Activated gamma-delta T cell (primary cell): ENCODE measurements around the gene ATAD5.
"Not testable (repeated sequence)": the region's sequence is repeated elsewhere in the genome, so short reads cannot be mapped to it uniquely, and the experiment has no call there.

Experiments used
- DNase-seq: peaks from one replicate; lab custom pipeline; 2025; lab: John Stamatoyannopoulos, UW

Gene ATAD5

GRCh38 chr17:30822919-30823318 is 8.8 kb upstream of the ATAD5 start:
- not testable (repeated sequence) for DNase-seq

DNA sequence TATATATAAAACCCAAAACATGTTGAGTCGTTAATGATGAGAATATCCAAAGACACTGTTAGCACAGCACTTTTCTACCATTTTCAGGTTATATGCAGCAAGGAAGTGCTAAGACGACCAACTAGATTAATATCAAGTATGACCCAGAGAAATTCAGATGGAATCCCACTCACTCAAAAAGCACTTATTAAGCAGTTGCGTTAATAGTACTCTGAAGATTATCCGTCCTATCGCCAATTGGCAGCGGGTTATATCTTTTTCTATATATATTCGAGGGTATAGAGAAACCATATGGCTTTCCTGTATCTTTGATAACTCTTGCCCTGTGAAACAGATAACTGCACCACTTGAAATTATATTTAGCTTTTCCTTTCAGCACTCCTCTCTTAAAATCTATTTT is 8.3 kb upstream of the ATAD5 start:
- DNase-seq: no peak

DNA sequence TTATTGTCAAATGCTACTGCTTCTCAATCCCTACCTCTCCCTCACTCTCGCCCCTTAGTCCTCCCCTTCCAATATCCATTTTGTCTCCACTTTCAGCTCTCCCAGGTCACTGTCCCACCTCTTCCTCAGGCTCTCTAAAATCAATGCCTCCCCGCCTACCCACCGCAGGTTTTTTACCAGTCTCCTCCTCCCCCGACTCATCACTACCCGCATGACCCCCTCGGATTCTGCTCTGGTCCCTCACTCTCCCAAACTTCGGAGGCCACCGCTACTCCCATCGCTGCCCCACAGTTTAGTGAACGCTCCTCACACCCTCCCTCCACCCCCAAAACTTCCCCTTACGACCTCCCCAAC is 7.8 kb upstream of the ATAD5 start:
- DNase-seq: no peak

DNA sequence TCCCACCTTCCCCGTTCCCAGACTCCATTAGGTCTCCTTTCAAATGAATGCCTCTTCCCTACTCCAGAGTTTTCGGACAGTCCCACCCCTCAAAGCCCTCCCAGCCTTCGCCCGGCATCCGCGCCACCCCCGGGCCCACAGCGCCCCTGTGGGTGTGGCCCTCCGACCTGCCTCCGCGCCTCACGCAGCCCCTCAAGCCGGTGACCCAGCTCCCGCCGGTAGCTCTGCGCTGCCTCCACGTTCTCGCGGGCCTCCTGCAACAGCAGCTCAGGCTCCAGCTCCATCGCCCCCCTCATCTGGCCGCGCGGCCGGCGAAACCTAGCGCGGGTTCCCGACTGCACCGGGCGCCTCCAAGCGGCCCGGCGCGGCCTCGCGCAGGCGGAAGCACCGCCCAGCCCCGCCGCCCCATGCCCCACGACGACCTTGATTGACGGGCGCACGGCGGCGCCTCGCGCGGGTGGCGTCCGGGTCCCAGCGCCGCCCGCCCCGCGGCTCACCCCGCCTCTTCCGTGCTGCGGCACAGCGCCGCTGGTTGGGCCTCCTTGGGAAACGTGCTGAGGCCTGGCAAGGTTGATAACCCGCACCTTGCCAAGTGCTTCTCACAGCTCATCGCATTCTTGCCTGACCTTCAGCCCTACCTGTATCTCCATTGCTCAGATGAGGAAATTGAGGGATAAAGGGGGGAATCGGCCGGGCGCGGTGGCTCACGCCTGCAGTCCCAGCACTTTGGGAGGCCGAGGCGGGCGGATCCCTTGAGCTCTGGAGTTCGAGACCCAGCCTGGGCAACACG is 7.2 kb upstream of the ATAD5 start, which contains the start of gene CRLF3:
Gene CRLF3, minus strand, starts transcription at position 337 of the 790 bp plus-strand sequence. Its CDS starts 41 bp downstream, at position 296.
- DNase-seq: peak; percentile 85

DNA sequence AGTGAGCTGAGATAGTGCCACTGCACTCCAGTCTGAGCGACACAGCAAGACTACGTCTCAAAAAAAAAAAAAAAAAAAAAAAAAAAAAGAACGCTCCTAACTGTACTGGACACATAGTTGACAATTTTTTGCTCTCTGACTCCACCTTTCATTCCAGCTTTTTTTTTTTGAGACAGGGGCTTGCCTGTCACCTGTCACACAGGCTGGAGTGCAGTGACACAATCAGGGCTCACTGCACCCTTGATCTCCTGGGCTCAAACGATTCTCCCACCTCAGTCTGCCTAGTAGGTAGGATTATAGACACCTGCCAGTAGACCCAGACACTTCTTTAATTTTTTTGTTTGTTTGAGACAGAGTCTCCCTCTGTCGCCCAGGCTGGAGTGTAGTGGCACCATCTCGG is 4.7 kb upstream of the ATAD5 start:
- no peak for DNase-seq

- DNase-seq: no peak
Observed at GRCh38 chr17:30829022-30829421, 2.7 kb upstream of the ATAD5 start.

DNA sequence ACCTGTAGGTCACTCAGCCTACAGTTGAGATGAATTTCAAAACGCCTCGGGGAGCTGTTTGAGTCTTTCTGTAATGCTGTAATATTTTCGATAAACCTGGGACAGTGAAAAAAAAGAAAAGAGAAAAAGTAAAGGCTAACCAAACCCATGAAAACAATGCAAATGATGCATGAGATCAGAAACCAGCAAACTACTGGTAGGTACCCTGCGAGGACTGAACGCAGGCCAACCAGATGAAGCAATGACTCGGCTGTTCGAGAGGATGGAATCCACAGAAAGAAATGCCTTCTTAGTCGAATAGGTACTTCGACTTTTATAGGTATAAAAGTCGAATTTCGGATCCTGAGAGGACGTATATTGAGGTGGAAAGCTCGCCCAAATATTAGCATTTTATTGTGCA is 509 bp upstream of the ATAD5 start:
- DNase-seq: no peak

DNA sequence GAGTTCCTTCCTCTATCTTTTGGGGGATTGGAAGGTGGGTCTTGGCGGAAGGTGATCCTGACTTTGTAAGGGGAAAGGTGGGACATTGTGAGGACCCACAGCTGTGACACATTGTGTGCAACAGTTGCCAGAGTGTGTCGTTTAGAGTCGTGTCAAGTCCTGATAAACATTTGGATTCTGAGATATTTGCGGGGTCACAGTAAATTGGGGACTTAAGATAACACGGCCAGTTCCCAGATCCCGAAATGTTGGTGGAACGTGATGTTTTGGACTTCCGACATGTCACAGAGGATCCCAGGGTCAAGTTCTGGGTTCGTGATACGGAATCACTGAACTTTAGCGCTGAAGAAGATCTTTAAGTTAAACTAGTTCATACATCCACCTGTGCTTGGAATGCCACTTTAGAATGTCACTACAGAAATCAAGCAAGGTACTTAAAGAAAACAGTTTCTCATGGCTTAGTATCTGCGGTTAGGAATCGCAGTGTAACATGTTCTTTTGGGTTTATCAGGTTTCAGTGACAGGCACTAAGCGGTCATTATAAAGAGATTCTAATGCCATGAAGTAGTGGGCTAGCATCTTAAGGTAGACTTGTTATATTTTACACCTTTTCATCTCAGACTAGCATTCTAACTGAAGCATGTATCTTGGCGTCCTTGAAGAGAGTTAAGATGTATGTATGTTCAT is 815 bp downstream of the ATAD5 start:
- DNase-seq: no peak

- no peak for DNase-seq
Observed at GRCh38 chr17:30838202-30838807, 6.5 kb downstream of the ATAD5 start.

DNA sequence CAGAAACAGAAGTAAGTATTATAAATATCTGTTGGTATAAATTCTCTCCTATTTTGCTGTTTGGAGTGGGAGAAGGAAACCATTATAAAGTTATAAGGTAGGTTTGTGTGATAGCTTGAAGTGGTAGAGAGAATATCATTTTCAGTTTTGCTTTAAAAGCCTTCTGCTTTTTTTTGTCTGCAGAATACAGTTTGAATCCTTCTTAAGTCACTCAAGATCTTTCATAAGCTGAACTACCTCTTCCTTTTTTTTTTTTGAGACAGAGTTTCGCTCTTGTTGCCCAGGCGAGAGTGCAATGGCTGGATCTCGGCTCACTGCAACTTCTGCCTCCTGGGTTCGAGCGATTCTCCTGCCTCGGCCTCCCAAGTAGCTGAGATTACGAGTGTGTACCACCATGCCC is 9.0 kb downstream of the ATAD5 start:
- DNase-seq: no peak

DNA sequence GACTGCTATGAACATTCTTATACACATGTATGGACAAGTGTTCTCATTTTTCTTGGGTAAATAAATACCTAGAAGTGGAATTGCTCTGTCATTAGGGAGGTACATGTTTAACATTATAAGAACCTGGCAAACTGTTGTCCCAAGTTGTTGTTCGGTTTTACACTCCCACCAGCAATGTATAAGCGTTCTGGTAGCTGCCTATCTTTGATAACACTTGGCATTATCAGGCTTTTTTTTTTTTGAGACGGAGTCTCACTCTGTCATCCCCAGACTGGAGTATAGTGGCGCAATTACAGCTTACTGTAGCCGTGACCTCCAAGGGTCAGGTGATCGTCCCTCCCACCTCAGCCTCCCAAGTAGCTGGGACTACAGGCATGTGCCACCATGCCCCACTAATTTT is 16.3 kb downstream of the ATAD5 start:
- no peak for DNase-seq

DNA sequence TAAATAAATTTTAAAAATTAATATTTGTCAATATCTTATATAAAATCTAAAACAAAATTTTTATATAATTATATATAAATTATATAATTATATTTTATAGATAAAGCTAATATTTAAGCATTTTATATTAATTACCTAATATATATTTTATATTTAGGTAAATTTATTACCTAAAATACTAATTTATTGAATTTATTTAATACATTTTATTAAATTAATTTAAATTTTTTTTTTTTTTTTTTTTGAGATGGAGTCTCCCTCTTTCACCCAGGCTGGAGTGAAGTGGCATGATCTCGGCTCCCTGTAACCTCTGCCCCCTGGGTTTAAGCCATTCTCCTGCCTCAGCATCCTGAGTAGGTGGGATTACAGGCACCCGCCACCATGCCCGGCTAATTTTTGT is 22.4 kb downstream of the ATAD5 start:
- no peak for DNase-seq

- no peak for DNase-seq
Observed at GRCh38 chr17:30858556-30859250, 26.9 kb downstream of the ATAD5 start.

GRCh38 chr17:30864636-30865035 is 32.9 kb downstream of the ATAD5 start:
- DNase-seq: no peak

DNA sequence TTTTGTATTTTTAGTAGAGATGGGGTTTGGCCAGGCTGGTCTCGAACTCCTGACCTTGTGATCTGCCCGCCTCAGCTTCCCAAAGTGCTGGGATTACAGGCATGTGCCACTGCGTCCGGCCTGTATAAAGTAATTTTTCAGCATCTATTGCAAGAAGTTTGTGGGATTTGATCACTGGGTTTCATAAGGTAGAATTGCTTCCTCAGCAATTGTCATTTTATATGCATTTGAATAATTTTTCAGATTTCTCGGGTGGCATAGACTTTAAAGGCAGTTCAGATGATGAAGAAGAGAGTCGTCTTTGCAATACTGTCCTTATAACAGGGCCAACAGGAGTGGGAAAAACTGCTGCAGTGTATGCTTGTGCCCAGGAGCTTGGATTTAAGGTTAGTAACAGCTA is 37.2 kb downstream of the ATAD5 start:
- DNase-seq: no peak

- no peak for DNase-seq
Observed at GRCh38 chr17:30886187-30886586, 54.4 kb downstream of the ATAD5 start.

DNA sequence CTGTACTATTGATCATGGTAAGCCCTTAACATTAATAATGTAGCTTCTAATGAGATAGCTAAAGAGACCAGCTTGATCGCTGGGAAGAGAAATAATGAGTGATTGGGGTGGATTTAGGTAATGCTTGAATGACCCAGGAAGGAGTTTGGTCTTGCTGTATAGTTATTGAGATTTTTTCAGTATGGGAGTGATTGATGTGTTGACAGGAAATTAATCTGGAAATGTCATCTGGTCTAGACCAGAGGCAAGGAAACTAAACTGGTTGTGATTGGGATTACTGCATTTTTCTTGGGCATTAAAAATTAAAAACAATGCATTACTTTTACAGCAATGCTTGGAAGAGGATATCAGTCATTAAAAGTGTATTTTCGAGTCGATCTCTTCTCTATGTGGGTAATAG is 62.5 kb downstream of the ATAD5 start:
- no peak for DNase-seq

- DNase-seq: no peak
Observed at GRCh38 chr17:30897311-30897710, 65.5 kb downstream of the ATAD5 start.

DNA sequence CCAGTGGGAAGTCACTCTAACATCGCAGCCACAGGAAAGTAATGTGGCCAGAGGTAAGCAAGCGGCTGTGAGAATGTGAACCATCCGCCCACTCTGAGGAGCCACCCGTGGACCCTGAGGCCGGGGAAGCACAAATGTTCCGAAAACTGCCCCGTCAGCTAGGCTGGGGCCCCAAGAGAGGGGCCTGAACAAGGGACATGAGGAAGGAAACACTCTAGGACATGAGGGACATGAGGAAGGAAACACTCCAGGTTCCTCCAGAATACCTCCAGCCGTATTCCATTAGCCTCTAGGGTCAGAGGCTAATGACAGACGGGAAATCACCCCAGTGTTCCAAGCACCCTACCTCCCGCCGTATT is 74.0 kb downstream of the ATAD5 start:
- no peak for DNase-seq

DNA sequence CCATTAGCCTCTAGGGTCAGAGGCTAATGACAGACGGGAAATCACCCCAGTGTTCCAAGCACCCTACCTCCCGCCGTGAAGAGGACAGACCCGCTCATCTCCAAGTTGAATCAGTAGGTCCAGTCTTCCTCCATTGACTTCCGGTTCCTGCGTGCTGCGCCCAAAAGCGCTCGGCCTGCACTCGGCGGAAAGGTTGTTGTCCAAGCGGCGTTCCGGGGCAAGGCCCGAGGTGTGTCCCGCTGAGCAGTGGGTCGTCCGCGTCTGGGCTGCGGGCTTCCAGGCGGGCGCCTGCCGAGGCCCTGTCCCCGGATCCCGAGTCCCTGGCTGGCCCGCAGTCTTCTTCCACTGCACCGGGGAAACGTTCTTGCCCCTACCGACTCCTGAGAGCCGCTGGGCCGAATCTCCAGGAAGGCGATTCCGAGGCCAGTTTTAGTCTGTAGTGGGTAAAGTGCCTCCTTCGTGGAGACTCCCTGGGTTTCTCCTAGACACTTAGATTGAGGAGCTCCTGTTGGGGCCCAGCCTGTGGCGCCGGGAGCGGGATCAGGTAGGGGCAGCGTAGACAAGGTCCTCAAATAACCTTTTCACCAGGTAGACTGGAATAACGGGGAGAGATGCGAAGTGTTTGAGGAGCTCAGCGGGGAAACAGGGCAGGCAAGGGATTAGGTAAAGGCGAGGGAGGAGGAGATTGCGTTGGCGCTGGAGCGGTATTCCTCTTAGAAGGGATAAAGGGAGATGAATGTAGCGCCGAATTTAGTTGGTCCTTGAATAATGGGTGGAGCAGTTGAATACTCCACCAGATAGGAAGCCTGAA is 74.5 kb downstream of the ATAD5 start, which contains the start of gene TEFM:
Gene TEFM, minus strand, starts transcription at position 138 of the 811 bp plus-strand sequence. Its CDS starts 40 bp downstream, at position 98.
- DNase-seq: peak; percentile 62

- no peak for DNase-seq
Observed at GRCh38 chr17:30908717-30909420, 77.1 kb downstream of the ATAD5 start.
